ENCODE measurements around the gene KRT78. TPM values are rescaled to one million over a fixed set of nuclear protein-coding genes. Genes with fewer than 3 reads are reported as not detected.

Gene KRT78
- total and polyA plus RNA-seq, 9 of the 15 experiments (the other 6 are each of a cell fraction or from before 2014, with no cell fraction given): not detected

DNA sequence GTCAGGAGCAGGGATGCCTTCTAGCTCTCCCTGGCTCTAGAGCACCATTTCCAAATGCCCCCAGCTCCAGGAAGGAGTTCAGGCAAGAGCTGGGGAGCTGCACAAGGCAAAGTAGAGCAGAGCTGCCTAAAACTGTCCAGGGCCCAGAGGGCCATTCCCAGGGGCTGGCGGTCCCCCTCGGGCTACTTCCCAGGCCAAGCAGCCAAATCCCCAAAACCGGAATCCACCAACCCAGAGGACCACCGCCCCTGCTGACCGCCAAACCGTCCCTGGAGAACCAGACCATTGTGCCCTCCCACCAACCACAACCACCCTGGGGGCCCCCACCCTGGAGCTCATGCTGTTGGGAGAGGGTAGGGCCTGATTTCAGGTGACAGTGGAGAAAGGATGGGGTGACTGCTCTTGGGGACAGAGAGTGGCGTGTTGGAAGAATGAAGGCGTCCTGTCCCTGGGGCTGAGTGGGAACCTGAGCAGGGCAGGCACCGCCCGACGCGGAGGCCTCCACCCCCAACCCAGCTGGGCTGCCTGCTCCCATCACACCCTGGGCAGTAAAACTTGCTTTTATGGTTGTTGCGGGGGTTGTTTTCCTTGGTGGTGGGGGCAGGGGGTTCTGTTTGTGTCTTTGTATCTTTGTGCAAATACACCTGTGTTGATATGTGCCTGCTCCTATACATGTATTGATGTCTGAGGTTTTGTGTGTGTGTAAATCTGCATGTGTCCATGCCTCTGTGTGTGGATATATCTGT, 24.0 kb upstream of the KRT78 start:
- Histone ChIP-seq H3K4me2 (ENCODE audit: insufficient read depth, low read length) (no peak overlapping the region), H3K9ac (ENCODE audit: insufficient read depth in 1 of 2, low read depth in 2 of 2, low read length in 2 of 2) (peak overlapping the region; percentile 55 to 88), H3K9me3 (replicated peaks; ENCODE audit: control insufficient read depth, insufficient read depth, low read depth, low read length) (no peaks in the 10 kb centered on the region), H3K79me2 (ENCODE audit: control insufficient read depth, insufficient read depth, low read length) (no peaks in the 10 kb centered on the region), H2AFZ (ENCODE audit: low read depth, low read length) (0 out of 2 replicates have a peak overlapping the region, but pooled peaks have one; percentile 23), H3K36me3 (ENCODE audit: control insufficient read depth, insufficient read depth, low read length) (no peaks in the 10 kb centered on the region), H3K9me1 (ENCODE audit: control insufficient read depth, insufficient read depth, low read length) (no peaks in the 10 kb centered on the region), H3K27me3 (ENCODE audit: control insufficient read depth in 2 of 2, insufficient read depth in 2 of 2, low read length in 2 of 2) (no peaks in the 10 kb centered on the region), H3K4me1 (replicated peaks in 1 of 2; ENCODE audit: control insufficient read depth in 2 of 2, insufficient read depth in 2 of 2, low read length in 2 of 2) (peaks cover 36 to 50% of the 10 kb centered on the region in 2 experiments), H4K20me1 (replicated peaks; ENCODE audit: control insufficient read depth, insufficient read depth, low read length) (no peaks in the 10 kb centered on the region), H3K4me3 (no peak overlapping the region), H3K27ac (ENCODE audit: extremely low read depth, low read depth, low read length) (peak overlapping the region; percentile 92; the same call in 1 of the 3 replicates)
- FAIRE-seq: no peak
- CTCF ChIA-PET (ENCODE audit: low intra/inter-chr PET ratio): interaction anchor here (0.5 kb wide), 1 partner anchor 290 kb away, joined by 3 read pairs; no protein-coding TSS in a partner anchor
- no TSS peak for BruUV-seq (replicated peaks)
- POLR2A ChIA-PET: interaction anchor here (1.4 to 2.3 kb wide), 2 partner anchors 289 to 298 kb away, joined by 3 to 8 read pairs; no protein-coding TSS in a partner anchor
- in situ Hi-C loops (cut with MboI) (no loop called here), intact Hi-C loops (cut with micrococcal nuclease) (loop anchor here (5.0 to 10.0 kb wide), 3 partner anchors 178 to 716 kb away; no protein-coding TSS in a partner anchor)
- ATAC-seq: no peak
- WGBS (ENCODE audit: insufficient coverage, low coverage, missing lambda C conversion rate): 66% methylated on average over 8 of the region's 13 CpGs
- DNase-seq (ENCODE audit: extremely low read depth in 1 of 4, low spot score in 3 of 4): no peak
- TF ChIP-seq ZZZ3 (IDR thresholded peaks at IDR 0.05) (no peak), ZNF551 (CRISPR knock-in tag; IDR thresholded peaks at IDR 0.05) (no peak), ZNF224 (CRISPR knock-in tag; IDR thresholded peaks at IDR 0.05) (no peak), MAFK (IDR thresholded peaks at IDR 0.05; ENCODE audit: low read length) (no peak), FOXP1 (CRISPR knock-in tag; IDR thresholded peaks at IDR 0.05) (no peak), KAT7 (CRISPR knock-in tag; IDR thresholded peaks at IDR 0.05; ENCODE audit: borderline replicate concordance) (no peak), SAP30 (IDR thresholded peaks at IDR 0.05; ENCODE audit: borderline replicate concordance, insufficient read depth, low read depth, low read length, poor library complexity, severe bottlenecking) (no peak)
- TF ChIP-seq, protein P1, sequence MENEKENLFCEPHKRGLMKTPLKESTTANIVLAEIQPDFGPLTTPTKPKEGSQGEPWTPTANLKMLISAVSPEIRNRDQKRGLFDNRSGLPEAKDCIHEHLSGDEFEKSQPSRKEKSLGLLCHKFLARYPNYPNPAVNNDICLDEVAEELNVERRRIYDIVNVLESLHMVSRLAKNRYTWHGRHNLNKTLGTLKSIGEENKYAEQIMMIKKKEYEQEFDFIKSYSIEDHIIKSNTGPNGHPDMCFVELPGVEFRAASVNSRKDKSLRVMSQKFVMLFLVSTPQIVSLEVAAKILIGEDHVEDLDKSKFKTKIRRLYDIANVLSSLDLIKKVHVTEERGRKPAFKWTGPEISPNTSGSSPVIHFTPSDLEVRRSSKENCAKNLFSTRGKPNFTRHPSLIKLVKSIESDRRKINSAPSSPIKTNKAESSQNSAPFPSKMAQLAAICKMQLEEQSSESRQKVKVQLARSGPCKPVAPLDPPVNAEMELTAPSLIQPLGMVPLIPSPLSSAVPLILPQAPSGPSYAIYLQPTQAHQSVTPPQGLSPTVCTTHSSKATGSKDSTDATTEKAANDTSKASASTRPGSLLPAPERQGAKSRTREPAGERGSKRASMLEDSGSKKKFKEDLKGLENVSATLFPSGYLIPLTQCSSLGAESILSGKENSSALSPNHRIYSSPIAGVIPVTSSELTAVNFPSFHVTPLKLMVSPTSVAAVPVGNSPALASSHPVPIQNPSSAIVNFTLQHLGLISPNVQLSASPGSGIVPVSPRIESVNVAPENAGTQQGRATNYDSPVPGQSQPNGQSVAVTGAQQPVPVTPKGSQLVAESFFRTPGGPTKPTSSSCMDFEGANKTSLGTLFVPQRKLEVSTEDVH (IDR thresholded peaks at IDR 0.05; ENCODE audit: low read depth, partially characterized antibody): no peak
- TF ChIP-seq, protein P2, sequence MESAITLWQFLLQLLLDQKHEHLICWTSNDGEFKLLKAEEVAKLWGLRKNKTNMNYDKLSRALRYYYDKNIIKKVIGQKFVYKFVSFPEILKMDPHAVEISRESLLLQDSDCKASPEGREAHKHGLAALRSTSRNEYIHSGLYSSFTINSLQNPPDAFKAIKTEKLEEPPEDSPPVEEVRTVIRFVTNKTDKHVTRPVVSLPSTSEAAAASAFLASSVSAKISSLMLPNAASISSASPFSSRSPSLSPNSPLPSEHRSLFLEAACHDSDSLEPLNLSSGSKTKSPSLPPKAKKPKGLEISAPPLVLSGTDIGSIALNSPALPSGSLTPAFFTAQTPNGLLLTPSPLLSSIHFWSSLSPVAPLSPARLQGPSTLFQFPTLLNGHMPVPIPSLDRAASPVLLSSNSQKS (CRISPR knock-in tag; IDR thresholded peaks at IDR 0.05): no peak

Measured in K562 (cell line).